OCI-M2 (cell line): Measurements from ENCODE around the gene NDUFA13.

Experiments used
- DNase-seq: peaks from one replicate; lab custom pipeline; 2025; ENCODE audit not compliant: unreplicated experiment; lab: John Stamatoyannopoulos, UW

NDUFA13 gene

GRCh38 chr19:19566306-19566705 is 50.3 kb downstream of the NDUFA13 start:
- no peak for DNase-seq

GRCh38 chr19:19567391-19567790 is 51.4 kb downstream of the NDUFA13 start:
- no peak for DNase-seq

- DNase-seq = no peak
Observed at GRCh38 chr19:19568802-19569756, 53.1 kb downstream of the NDUFA13 start.

- DNase-seq = no peak
Observed at GRCh38 chr19:19570571-19570970, 54.5 kb downstream of the NDUFA13 start.

- no peak for DNase-seq
Observed at GRCh38 chr19:19571071-19571786, 55.2 kb downstream of the NDUFA13 start.

GRCh38 chr19:19575411-19575810 is 59.4 kb downstream of the NDUFA13 start:
- DNase-seq = no peak
